ENCODE measurements around the gene ARHGDIG.
"Not testable (repeated sequence)": the region's sequence is repeated elsewhere in the genome, so short reads cannot be mapped to it uniquely, and the experiment has no call there.

ARHGDIG gene

DNA sequence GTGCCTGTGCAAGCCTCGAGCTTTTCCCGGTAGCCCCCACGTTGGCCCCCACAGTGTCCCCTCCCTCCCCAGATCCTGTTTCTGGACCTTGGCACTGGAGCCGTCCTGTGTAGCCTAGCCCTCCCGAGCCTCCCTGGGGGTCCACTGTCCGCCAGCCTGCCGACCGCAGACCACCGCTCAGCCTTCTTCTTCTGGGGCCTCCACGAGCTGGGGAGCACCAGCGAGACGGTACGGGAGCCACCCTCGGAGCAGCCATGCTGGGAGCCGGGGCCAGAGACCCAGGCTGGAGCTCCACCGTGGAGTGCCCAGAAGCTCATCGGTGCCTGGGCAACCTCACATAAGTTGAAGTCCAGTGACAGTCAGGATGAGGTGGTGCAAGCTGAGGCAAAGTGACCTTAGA lies 16.4 kb upstream of the ARHGDIG start:
- no peak for DNase-seq

DNA sequence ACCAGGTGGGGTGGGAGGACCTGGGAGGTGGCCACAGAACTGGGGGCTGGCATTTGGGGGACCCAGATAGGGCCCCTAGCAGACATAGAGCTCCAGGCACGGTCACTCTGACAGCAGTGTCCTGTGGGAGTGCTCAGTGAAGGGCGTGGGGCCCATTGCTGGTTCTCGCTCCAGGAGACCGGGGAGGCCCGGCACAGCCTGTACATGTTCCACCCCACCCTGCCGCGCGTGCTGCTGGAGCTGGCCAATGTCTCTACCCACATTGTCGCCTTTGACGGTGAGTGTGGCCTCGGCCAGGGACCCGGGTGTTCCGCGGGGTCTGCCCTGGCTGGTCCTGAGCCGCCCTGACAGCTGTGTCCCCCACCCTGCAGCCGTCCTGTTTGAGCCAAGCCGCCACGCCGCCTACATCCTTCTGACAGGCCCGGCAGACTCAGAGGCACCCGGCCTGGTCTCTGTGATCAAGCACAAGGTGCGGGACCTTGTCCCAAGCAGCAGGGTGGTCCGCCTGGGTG lies 15.9 kb upstream of the ARHGDIG start:
- no peak for DNase-seq

DNA sequence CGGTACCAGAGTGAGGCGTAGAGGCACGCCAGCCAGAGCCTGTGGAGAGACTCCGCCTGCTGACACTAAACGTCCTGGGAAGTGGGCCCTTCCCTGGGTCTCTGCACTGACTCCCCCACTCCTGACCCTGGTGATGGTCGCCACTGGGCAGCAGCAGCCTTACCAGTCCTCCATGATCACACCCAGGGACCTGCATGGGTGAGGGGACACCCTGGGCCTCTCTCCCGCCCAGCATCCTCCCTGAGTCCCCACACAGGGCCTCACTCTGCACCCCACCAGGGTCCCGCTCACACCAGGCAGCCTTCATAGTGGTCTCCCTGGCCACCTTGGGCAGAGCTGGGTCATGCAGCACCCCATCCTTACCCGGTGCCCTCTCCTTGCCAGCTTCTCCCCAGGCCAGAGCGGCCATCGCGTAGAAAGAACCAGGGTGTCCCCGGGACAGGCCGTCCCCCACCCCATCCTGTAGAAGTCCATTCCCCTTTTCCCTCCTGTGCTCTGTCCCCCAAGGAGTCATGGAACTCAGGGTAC lies 15.3 kb upstream of the ARHGDIG start:
- no peak for DNase-seq

DNA sequence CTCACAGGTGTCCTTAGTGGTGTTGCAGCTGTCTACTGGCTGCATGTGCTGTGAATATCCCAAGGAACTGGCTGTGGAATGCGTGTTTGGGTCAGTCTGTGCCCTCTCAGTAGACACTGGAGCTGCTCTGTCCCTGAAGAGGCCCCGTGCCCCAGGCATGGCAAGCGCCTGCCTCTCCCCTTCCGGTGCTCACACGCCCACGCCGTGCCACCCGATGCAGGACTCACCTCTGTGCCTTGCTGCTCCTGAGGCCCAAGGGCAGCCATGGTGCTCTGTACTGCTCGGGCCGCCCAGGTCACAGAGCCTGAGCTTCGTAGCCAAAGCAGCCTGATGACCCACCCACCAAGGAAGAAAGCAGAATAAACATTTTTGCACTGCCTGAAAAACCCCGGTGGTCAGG lies 14.7 kb upstream of the ARHGDIG start:
- no peak for DNase-seq

DNA sequence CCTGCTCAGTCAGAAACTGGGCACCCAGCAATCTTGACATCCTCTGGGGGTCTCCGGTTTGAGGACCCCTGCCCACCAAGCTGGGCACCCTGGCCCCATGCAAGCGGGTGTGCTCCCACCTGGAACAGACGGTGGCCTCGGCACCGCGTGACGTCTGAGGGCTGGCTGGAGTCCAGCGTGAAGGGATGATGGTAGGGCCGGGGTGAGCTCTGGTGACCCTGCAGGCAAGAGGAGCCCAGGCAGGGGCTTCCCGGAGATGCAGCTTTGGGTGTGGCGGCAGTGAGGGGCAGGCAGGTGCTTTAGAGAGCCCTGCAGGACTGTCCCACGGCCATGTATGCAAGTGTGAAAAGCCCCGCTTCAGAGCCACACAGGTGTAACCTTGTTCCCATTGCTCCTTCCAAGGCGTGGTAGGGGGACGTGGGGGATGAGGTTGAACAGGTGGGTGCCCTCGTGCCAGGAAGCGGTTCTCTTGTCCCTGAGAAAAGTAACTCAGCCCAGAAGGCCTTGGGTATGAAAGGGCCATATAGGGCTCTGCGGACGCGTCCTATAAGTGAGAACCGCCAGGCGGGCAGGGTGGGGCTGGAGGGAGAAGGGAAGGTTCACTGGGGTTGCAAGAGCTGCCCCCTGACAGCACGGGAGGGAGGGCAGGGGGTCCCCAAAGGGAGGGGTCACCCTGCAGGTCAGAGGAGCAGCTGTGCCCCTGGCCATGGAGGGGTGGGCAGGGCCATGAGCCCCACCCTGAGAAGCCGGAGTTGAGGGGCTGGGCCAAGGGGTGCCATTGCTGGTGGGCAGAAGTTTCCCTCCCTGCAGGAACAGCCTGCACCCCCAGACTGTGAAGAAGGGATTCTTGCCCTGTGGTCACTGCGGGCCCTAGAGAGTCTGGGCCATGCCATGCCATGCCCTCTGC lies 13.9 kb upstream of the ARHGDIG start:
- no peak for DNase-seq

DNA sequence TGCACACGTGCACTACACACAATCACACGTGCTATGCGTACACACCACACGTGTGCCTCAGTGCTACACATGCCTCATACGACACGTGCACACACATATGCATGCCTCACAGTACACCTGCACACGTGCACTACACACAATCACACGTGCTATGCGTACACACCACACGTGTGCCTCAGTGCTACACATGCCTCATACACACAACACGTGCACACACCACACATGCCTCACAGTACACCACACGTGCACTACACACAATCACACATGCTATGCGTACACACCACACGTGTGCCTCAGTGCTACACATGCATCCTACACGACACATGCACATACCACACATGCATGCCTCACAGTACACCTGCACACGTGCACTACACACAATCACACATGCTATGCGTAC lies 12.8 kb upstream of the ARHGDIG start:
- DNase-seq, result not testable (repeated sequence)

DNA sequence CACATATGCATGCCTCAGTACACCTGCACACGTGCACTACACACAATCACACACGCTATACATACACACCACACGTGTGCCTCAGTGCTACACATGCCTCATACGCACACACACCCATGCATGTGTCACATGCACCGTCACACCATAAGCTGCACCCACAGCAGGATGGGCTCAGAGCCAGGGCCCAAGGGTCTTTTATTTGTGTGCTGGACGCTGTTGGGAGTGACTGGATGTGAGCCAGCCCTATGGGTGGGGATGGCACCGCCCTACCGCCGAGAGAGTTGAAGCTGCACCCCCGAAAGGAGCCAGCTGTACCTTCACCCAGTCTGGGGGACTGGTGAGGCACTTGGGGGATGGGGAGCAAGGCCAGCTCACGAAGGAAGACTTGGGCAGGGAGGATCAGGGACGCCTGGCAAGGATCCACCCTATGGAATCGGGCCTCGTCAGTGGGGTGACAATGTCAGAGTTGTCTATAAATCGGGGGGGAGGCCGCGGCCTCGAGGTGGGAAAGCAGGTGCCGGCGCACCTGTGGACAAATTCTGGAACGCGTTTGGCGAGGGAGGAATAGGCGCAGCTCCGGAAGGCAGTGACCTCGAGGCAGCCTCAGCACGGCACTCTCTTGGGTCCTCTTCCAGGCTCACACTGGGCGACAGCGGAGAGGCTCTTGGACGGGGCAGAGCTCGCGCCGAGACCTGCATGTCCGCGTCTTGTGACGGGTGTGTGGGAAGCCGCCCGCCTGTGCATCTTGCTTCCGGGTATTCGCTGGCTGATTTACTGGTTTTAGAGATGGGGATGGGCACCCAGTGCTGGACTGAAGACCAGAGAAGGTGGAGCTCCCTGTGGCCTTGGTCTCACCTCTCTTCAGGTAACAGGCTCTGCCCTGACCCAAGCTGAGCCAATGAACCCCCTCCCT lies 12.0 kb upstream of the ARHGDIG start:
- DNase-seq, result peak in 1 of 56 donors; percentile 14

DNA sequence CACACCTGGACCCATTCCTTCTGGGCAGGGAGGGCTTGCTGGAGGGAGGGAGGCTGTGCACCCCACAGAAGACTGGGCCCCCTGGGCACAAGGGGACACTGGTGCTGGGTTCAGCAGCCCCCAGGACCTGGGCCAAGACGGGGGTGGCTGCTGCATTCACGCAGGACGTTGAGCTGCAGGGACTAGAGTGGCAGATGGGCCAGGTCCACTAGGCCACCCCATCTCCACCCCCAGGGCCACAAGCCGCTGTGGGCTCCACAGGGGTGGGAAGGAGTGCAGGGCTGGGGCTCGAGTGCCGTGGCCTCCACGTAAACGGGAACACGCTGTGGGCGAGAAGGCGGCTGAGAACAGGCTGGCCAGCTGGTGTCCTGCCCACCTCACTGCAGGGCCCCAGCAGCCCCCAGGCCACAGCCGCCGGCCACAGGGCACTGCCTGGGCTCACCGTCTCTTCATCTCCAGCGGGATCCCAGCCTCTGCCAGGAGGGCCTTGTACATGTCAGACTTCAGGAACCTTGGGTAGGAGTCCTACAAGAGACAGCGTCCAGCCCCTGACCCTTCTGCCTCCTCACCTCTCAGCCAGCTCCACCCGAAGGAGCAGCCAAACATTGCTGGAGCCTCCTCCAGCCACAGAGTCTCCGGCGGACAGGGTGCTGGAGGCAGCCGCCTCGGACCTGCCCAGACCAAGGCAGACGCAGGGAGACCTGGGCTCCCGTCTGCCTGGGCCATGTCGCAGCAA lies 11.2 kb upstream of the ARHGDIG start:
- no peak for DNase-seq

DNA sequence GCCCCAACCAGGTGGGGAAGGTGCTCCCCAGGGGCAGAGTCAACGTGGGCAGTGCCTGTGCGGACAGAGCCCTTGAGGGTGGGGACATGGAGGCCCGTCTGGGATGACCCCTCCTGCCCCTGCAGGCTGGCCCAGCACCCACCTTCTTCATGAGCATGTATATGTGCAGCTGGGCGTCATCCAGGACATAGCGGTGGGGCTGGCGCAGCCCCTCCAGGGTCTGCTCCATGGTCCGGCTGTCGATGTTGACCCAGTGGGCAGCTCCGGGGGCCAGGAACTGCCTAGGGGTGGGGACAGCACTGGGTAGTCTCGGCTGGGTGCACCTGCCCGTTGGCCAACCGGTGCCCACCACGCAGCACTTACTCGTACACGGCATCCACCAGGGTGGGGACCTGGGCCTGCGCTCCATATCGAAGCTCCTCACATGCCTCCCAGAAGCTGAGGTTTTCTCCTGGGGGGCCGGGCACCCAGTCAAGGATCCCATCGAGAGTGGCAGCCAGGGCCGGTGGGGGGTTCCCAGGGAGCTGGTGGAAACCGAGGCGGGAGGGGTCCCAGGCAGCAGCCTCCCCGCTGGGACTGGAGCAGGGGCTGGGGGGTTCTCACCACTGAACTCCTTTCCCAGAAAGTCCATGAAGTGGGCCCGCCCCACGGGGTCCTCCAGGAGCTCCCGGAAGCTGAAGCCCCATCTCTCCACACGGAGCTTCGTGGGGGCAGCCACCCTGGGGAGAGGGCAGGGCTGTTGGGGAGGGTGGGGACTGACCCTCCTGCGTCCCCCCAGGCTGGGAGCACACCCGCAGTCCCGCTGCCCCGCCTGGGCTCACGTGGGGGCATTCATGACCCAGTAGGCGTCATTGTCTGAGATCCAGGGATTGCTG lies 9.8 kb upstream of the ARHGDIG start:
- no peak for DNase-seq

DNA sequence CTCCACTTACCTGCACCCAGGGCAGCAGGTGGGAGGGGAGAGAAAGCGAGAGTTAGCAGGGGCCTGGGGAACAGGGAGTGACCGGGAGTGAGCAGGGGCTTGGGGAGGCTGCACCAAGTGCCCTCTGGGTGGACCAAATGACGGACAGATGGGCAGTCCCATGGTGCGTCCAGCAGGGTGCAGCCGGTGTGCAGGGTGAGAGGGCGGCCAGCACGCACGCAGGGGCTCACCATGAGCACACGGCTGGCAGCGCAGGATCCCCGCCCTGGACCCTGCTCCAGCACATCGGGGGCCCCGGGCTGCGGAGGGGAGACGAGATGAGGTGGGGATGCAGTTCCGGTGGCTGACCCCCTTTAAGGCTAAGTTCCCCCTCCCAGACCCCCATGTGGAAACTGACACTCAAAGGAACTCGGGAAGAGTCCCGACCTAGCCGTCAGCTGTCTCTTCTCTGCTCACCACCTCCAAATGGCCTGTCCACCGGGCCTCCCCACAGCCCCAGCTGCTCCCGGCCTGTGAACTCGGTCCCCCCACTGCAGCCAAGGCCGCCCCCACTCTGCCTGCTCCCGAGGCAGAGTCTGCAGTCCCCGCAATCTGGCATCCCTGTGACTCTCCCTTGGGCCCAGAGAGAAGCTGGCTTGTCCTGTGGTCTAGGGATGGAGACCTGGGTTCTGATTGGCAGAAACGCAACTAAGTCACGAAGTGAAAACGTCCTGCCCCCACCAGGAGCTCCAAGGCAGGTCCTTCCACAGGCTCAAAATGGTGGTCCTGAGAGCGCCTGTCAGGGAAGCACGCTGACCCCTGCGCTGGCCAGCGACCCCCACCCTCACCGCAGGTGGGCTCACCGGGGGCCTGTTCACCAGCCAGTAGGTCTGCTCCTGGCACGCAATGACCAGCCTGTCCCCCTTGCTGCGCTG lies 7.5 kb upstream of the ARHGDIG start:
- DNase-seq, result no peak

DNA sequence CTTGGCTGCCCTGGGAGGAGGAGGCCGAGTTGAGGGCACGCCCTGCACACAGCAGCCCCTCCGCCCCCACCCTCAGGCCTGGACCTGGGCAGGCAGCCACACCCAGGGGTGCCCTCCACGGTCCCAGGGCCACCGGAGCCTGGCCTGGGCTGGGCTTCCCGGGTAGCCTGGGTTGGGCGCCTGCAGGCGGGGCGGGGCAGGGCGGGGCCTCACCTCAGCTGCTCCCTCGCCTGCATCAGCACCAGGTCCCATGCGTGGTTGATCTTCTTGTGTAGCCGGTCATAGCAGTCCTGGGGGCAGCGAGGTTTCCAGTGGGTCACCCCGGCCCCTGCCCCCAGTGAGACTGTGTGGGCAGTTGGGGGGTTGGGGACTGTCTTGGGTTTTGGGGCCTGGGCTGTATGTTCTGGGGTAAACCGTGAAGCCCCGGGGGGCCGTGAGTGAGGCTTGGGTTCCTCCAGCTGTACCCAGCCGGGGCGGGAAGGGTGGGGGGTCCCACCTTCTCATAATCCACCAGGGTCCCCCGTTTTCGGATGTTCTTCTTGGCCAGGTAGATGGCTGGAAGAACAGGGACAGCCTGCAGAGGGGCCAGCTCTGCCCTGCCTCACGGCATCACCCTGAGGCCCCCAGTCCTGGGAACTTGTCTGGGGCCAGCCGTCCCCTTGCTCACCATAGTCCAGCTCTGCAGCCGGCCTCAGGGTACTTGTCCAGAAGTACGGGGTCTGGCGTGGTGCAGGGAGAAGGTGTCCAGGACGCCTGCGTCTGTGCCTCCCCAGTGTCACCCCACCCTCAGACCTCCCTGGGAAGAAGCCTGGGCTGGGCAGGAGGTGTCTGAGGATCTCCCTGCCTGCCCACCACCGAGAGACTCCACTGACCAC lies 6.6 kb upstream of the ARHGDIG start:
- DNase-seq, result no peak

DNA sequence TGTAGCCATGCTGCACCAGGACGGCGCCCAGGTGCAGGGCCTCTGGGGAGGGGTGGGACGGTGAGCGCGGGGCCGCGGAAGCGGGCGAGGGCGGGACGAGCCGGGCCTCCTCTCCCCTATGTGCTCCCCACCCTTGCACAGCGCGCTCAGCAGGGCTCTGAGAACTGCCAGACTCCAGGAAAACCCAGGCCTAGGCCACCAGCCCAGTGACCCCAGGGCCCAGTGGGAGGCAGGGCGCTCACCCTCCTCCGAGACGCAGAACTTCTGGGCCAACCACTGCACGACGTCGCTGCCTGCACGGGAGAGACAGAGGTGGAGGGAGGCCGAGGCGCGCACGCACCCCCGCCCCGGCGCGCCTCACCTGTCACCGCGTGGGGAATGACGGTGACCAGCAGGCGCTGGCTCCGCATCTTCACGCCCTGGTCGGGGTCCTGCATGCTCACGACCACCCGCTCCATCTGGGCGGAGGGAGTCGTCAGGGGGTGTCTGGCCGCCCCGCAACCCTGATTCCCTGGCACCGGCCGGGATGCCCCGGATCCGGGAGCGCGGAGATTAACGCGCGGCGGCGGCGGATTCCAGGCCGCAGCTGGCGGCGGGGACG lies 5.2 kb upstream of the ARHGDIG start:
- no peak for DNase-seq

DNA sequence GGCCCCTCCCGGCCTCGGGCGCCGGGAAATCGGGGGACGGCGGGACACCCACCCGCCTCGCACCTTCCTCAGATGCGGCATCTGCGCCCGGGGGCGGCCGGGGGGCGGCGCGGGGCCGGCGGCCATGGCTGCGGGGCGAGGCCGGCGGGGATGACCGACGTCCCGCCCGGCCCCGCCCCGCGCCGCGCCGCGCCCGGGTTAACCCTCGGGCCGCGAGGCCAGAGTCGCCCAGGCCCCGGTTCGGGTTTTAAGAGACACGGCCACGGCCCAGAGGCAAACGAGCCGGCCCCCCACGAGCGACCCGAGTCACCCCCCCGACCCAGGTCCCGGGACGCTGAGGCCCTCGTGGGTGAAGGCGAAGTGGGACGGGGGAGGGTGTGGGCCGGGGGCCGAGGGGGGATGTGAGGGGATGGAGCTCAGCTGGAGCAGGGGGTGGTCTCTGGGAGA lies 4.6 kb upstream of the ARHGDIG start, which contains the start of gene RGS11:
Gene RGS11, minus strand, starts transcription at position 159 of the 447 bp plus-strand sequence. Its CDS starts 33 bp downstream, at position 126.
- no peak for DNase-seq

DNA sequence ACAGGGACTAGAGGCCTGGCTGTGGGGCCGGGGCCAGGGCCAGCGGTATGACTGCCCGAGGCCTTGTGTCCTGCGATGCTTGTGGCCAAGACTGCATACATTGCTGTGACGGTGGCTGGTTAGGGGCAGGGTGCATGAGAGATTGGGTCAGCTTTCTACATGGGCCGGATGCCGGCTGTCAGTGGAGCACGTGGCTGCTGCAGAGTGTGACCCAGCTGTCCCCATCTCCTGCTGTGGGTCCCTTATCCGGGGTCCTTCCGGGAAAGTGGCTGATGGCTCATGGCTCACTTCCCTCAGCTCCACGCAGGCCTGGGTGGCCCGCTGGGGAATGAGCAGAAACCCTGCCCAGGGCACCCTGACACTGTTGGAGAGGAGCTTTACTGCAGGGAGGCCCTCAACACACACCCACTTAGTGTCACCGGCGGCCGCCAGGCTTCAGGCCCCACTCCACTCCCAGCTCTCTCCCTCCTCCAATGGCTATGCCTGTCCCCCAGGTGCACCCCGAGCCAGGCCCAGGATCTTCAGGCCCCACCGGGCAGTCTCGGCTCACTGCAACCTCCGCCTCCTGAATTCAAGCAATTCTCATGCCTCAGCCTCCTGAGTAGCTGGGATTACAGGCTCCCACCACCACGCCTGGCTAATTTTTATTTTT lies 3.8 kb upstream of the ARHGDIG start:
- DNase-seq, result no peak

DNA sequence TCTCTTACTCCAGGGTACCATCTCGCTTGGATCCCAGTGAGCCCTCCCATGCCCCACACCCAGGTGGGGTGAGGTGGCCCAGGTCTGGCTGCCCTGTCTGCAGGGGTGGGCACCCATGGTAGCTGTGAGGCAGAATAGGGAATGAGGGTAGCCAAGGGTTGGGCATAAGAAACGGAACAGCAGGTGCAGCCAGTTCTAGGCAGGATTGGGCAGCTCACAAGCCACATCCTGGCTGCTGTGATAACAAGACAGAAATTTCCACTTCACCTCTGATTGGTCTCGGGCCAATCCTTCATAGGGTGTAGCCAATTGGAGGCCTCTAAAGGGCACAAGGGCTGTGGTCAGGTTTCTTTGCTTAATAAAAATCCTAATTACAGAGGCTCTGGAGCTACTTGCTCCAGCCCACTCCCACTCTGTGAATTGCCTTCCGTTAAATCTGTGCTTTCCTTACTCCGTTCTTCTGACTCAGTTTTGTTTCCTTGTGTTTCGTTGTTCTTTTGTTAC lies 1.5 kb upstream of the ARHGDIG start:
- DNase-seq, result peak in 1 of 56 donors; percentile 10

DNA sequence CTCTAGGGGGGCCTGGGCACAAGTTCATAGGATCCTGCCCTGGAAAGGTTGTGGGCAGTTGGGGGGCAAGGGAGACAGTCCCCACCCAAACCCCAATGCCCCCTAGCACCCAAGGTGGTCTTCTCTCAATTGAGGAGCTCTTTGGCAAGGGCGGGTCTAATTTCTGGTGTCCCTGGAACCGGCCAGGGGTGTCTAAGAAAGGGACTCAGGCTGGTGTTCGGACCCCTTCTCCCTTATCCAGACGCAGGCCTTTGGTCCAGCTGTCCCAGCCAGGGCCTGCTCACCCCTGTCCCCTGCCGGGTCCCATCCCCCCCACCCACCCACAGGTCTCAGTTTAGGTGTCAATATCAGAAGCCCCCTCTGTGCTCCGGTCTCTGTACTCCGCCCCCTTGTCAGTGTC lies 860 bp upstream of the ARHGDIG start:
- no peak for DNase-seq

Data from amygdala (tissue), 56 donors.